AG09309 (cell line): ENCODE measurements around the gene PPP2R5A.

Source experiments
- DNase-seq: peaks from one replicate; pipeline ENCODE4 v3.0.0-alpha.2; 2010; ENCODE audit warnings: low read depth
- H3K4me3 ChIP-seq: 2 replicates; pipeline ENCODE4 v1.5.1; 2011; ENCODE audit warnings: mild to moderate bottlenecking, low read depth, low read length, moderate library complexity; ENCODE audit not compliant: control insufficient read depth
- TF ChIP-seq, protein P1 (sequence below): IDR thresholded peaks from 2 replicates; pipeline ENCODE4 v1.5.1; 2011; ENCODE audit warnings: mild to moderate bottlenecking, low read depth, low read length, inconsistent platforms; ENCODE audit not compliant: insufficient read depth, control insufficient read depth; ENCODE audit errors: missing control alignments

PPP2R5A gene

DNA sequence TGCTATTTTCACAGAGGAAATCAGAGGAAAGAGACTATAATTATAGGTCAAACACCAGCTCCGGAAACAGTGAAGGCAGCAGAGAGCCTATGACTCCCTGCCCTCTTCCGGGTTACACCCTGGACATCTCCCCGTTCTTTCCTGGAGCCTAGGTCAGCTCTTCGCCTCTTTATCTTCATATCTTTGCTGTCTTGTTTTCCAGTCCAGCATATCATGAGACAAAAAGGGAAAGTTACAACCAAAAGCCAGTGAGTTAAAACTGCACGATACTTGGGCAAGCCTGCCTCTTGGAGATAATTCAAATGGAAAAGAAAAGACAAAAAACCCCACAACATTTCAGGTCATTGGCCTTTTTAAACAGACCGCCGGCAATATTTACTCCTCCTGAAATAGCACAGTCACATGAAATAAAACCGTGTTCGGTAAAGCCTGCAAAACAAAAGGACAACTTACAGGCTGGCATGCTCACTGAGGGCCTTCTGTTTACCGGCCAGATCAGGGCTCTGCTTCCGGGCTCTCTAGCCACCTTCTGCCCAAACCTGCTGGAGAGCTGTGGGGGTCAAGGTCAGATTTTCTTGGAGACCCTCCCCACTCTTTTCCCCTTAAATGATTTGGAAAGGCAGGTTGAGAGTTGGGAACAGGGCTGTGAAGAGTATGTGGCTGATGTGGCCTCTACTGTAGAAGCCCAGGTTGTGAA is 42.8 kb upstream of the PPP2R5A start:
- no peak for DNase-seq
- TF ChIP-seq, protein P1, sequence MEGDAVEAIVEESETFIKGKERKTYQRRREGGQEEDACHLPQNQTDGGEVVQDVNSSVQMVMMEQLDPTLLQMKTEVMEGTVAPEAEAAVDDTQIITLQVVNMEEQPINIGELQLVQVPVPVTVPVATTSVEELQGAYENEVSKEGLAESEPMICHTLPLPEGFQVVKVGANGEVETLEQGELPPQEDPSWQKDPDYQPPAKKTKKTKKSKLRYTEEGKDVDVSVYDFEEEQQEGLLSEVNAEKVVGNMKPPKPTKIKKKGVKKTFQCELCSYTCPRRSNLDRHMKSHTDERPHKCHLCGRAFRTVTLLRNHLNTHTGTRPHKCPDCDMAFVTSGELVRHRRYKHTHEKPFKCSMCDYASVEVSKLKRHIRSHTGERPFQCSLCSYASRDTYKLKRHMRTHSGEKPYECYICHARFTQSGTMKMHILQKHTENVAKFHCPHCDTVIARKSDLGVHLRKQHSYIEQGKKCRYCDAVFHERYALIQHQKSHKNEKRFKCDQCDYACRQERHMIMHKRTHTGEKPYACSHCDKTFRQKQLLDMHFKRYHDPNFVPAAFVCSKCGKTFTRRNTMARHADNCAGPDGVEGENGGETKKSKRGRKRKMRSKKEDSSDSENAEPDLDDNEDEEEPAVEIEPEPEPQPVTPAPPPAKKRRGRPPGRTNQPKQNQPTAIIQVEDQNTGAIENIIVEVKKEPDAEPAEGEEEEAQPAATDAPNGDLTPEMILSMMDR = no peak
- no peak overlapping the region for H3K4me3 ChIP-seq

DNA sequence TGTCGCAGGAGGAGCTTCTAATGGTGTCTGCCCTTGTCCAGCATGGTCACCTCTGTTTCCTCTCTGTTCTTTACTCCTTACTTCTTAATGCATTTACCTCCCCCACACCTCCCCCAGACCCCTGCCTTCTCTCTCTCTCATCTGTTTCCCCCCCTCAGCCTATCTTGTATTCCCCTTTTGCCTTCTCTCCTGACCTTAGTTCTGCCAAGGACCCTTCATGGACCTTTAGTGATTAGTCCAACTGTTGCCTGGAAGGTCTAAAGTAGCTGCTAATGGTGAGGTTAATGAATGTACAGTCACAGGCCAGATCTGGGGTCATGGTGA is 42.3 kb upstream of the PPP2R5A start:
- H3K4me3 ChIP-seq = no peak overlapping the region
- TF ChIP-seq, protein P1 = no peak
- DNase-seq = no peak

DNA sequence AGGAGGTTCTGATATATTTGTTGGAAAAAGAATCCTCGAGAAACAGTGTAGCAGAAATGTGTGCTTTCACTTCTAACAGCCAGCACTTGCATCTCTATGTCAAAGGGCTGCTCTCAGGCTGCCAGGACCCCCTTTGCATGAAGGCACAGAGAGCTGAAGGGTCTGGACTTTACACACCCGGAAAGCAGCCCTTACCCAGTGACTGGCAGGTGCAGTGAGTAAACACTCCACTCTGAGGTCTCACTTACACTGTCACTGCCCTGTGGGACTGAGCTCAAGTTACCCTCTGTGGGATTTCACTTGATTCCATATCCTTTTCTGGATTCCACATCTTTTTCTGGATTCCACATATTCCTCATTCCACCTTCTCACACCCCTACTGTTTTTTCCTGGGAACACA is 40.8 kb upstream of the PPP2R5A start:
- no peak for DNase-seq
- no peak overlapping the region for H3K4me3 ChIP-seq
- TF ChIP-seq, protein P1 = no peak

DNA sequence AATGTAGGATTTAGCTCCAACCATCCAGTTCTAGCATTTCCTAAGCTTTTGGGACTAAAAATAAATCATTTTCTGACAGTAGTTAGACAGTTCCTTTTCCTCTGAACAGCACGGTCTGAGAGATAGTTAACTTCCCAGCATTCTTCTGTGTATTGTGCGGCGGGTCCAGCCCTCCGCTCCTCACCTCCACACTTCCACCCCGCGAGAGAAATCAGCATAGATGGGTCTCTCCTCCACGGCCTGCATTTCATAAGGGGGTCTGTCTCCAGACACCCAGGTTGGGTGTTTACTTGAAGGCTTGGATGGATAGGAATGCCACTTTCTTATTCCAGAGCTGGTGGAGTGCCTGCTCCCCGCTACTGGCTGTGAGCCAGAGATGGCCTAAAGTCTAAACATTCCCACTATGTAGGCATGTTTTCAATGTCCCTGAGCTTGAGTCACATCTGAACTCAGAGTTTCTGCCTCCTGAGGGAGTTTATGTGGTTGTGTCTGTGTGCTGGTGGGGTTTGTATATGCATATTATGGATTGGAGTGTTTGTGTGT is 38.0 kb upstream of the PPP2R5A start:
- DNase-seq = no peak
- TF ChIP-seq, protein P1 = no peak
- no peak overlapping the region for H3K4me3 ChIP-seq

DNA sequence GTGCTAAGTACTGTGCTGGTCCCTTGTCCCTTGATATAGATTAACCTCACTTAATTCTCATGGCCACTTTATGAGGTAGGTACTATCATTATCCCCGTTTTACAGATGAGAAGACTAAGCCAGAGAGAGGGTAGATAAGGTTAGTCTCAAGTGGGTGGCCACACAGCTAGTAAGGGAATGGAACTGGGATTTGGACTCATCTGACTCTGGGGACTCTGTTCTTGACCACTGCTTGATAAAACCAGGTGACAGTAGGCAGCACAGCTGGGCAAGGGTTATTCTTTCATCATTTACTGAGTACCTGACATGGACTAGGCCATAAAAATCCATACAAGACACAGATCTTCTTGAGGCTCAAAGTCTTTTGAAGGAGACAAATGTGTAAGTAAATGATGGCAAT is 37.2 kb upstream of the PPP2R5A start:
- DNase-seq = no peak
- H3K4me3 ChIP-seq = no peak overlapping the region
- TF ChIP-seq, protein P1 = no peak

DNA sequence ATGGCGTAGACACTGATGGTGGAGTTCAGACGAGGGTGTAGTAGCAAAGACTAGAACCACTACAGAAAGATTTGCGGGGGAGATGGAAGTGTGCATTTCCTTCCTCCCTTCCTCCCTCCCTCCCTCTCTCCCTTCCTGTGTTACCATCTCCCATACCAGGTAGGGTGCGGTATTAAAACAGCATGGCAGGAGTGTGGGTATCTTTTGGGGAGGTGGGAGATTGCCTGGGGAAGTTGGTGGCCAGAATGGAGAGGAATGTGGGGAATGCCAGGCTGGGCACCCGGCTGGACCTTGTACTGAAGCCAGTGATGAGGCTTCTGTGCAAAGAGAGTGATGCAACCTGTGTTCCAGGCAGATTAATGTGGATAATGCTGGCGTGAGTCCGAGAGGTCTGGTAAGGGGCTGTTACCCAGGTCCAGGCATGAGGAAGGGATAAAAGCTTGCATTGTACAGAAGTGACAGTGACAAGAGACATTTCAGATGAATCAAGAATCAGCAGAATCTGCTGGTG is 30.3 kb upstream of the PPP2R5A start:
- DNase-seq = no peak
- TF ChIP-seq, protein P1 = no peak
- H3K4me3 ChIP-seq = no peak overlapping the region
